ENCODE data around the gene COQ9.
"Not testable (repeated sequence)": the region's sequence is repeated elsewhere in the genome, so short reads cannot be mapped to it uniquely, and the experiment has no call there.

Gene COQ9

DNA sequence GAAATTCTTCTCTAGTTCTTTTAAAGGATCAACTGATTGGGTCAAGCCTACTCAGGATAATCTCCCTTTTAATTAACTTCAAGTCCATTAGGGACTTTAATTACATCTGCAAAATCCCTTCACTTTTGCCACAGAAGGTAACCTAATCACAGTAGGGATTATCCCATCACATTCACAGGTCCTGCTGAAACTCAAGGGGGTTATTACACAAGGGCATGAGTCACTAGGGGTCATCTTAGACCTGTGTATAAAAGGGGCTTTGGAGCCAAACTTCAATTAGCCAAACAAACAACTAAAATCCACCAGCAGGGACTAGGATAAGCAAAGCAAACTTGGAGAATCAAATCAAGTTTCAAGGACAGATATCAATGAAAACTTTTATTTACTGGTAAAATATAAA is 19.5 kb upstream of the COQ9 start:
- DNase-seq: no peak

- no peak for DNase-seq
These were observed 16.3 kb upstream of the COQ9 start for GRCh38 chr16:57430955-57431354.

GRCh38 chr16:57432505-57432904 is 14.8 kb upstream of the COQ9 start:
- no peak for DNase-seq

GRCh38 chr16:57432989-57433388 is 14.3 kb upstream of the COQ9 start:
- DNase-seq: no peak

DNA sequence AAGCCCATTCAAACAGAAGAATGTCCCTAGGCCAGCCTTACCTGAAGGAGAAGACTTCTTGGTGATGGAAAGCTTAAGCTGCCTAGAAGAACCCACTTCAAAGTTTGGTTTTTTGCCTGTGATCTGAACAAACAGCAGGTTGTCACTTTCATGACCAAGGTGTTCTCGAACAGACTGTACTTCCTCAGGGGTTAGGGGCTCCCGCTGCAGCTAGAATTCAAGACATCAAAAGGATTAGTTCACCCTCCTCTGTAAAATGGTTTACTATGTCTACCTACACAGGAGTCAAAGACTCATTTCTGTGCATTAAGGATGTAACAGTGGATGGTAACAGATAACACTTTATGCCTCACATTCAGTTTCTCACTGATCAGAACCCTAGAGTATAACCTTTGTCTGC is 13.3 kb upstream of the COQ9 start:
- no peak for DNase-seq

DNA sequence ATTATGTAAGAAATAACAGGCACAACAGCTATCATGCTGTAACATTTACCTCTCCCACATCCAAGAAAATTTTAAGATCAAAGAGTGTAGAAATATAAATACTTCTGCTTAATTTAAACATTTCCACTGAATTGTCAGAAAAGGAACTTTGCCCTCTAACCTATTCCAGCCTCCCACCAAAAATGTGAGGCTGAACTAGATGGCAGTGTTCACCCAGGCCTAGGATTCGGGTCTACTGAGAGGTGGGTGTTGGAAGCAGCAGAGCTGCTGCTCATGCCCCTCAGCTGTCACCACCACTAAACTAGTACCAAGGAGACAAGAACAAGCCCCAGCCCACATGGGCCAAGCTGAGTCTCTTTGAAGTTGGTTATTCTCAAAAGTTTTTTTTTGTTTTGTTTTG is 11.4 kb upstream of the COQ9 start:
- no peak for DNase-seq

- not testable (repeated sequence) for DNase-seq
These were observed 7.3 kb upstream of the COQ9 start for GRCh38 chr16:57439947-57440346.

- not testable (repeated sequence) for DNase-seq
These were observed 6.7 kb upstream of the COQ9 start for GRCh38 chr16:57440551-57440950.

- no peak for DNase-seq
These were observed 2.6 kb upstream of the COQ9 start for GRCh38 chr16:57444711-57445110.

GRCh38 chr16:57445510-57445909 is 1.8 kb upstream of the COQ9 start:
- no peak for DNase-seq

DNA sequence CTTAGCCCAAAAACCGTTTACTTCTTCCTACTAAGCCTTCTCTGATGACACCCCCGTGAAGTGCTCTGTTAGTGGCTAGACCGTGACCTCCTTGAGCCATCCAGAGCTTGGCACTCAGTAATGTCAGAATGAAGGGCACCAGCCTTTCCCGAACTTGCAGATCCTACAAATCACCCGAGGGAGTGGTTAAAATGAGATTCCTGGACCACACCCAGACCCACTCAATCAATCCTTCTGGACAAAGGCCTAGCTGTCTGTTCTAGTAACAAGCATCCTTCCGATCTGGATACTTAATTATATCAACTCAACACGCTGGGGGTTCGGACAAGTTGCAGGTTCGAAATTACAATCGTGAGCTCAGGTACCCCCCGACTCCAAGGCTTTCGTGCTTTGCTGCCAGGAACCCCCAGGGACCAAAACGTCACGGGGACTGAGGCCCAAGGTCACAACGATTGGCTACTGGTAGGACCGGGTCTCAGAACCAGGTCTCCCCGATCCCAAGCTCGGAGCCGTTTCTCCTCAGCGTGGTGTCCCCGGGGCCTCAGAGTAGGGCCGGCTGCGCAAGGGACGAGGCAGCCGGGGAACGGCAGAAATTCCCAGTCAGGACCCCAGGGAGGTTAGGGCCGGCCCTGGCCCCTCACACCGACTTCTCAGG is 621 bp upstream of the COQ9 start:
- DNase-seq: no peak

DNA sequence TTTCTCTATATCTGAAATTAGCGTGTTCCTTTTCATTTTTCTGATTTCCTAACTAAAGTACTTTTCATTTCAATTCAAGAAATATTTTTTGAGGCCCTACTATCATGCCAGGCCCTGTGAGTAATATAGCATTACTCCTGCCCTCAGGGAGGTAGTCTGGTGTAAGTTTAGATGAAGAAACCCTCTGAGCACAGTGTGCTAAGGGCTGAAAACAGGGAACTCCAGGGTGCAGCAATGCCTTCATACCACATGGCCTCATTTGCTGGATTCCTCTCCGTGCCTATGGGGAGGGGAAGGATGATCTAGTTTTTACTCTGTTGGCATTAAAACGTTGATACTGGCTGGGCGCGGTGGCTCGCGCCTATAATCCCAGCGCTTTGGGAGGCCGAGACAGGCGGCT is 4.7 kb downstream of the COQ9 start:
- no peak for DNase-seq

DNA sequence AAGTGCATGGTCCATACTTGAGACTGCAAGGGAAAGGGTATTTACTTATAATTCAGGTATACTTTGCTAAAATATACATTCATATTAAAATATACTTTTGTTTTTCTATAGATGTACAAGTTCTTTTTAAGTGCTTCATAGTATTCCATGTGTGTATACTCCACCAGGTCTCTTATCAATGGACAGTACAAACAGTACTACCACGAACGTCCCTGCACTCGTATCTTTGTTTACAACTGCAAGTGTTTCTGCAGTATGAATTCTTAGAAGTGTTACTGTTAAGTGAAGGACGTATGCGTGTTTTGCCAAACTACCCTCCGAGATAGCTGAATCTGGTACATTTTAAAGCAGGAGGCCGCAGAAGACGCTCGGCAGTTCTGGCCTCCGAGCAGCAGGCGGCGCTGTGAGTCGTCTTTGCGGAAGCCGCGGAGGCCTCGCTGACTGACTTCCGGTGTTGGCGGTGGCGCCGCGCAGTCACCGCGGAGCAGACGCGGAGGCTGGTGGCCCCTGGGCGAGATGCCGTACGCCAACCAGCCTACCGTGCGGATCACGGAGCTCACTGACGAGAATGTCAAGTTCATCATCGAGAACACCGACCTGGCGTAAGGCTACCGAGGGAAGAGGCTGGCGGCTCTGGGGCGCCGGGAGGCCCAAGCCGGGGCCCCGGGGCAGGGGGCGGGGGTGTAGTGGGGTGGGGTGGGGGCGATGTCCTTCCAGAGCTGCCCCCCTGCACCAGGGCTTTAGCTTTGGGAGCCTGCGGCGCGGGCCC is 15.1 kb downstream of the COQ9 start, which contains the start of gene POLR2C:
POLR2C (plus strand) TSS at position 471 of the 769 bp plus-strand sequence; CDS start at position 517, 46 bp downstream.
- DNase-seq: peak; percentile 90

DNA sequence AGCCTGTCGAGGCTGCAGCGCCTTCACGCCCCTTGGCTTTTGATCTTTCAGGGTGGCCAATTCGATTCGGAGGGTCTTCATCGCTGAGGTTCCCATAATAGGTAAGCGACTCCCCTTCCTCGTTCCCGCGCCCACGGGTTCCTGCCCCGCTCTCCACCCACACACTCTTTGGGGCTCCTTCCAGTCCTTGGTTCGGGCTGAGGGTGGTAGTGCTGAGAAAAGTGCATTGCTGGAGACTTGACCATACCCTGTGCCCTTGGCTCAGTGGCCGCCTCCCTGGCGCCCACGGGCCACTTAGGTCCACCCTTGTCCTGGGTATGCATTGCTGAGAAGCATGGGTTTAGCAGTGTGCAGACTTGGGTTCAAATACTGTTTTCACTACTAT is 15.7 kb downstream of the COQ9 start:
- DNase-seq: no peak

DNA sequence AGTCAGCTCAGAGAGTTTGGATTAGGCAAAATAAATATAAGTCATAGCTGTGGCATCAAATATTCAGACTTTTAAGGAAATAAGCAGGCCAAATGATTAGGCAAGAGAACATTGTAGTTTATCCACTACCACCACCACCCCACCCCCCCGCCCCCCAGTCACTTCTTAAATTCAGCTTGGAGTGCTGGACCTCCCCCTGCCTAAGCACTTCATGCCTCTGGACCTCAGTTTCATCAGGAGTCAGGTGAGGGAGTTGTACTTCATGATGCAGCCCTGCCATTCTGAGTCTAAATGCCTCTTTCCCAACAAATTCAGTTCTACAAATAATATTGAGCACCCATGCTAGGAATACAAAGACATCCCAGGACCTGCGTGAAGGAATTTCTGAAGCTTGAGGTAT is 17.2 kb downstream of the COQ9 start:
- no peak for DNase-seq

DNA sequence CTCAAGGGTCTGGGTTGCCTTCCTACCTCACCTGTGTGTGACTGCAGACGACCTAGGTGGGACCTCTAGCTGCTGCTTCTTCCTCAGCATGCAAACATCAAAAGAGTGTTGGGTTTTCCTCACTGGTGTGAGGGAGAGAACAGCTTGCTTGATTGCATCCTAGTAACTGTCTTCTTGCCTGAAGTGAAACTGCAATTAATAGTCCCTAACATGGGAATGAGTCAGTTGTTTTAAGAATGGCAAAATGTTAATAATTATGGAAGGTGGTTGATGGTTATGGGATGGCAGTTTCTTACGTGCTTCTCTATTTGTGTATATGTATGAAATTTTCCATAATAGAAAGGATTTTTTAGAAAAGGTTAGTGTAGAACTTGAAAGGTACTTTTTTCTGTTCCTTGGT is 21.1 kb downstream of the COQ9 start:
- DNase-seq: no peak

GRCh38 chr16:57469046-57469445 is 21.8 kb downstream of the COQ9 start:
- no peak for DNase-seq

GRCh38 chr16:57469917-57470470 is 22.7 kb downstream of the COQ9 start:
- DNase-seq: no peak

DNA sequence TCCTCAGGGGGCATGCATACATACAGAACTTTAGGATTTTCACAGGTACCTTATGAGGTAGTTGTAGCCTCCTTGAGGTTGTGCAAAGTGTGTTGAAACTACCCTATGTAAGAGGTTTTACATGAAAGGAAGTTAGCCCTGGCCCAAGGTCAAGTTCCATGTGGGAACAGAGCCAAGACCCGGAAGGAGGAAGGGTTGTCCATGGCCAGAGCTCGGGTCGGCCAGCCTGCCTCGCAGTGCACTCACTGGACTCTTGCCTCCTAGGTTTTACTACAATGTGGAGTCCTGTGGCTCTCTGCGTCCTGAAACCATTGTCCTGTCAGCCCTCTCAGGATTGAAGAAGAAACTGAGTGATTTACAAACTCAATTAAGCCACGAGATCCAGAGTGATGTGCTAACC is 23.4 kb downstream of the COQ9 start:
- no peak for DNase-seq

DNA sequence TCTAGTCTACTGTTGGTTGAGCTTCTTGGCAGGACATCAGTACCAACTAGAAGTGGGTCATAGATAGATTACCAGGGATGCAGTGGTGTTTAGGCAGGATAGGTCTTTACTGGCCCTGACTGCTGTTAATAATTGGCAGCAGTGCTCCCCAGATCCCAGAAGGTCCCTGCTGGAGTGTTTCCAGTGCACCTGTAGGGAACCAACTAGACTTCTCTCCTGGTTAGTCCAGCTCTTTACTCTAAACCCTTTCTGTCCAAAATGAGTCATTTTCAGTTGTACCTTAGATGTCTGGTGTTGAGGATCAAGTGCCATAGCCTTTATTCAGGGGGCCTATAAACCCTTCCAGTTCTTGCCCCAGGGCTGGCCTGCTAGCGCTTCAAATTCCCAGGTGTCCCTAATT is 23.9 kb downstream of the COQ9 start:
- DNase-seq: no peak

GRCh38 chr16:57471852-57472664 is 24.8 kb downstream of the COQ9 start:
- DNase-seq: no peak

GRCh38 chr16:57472665-57473060 is 25.4 kb downstream of the COQ9 start:
- no peak for DNase-seq

DNA sequence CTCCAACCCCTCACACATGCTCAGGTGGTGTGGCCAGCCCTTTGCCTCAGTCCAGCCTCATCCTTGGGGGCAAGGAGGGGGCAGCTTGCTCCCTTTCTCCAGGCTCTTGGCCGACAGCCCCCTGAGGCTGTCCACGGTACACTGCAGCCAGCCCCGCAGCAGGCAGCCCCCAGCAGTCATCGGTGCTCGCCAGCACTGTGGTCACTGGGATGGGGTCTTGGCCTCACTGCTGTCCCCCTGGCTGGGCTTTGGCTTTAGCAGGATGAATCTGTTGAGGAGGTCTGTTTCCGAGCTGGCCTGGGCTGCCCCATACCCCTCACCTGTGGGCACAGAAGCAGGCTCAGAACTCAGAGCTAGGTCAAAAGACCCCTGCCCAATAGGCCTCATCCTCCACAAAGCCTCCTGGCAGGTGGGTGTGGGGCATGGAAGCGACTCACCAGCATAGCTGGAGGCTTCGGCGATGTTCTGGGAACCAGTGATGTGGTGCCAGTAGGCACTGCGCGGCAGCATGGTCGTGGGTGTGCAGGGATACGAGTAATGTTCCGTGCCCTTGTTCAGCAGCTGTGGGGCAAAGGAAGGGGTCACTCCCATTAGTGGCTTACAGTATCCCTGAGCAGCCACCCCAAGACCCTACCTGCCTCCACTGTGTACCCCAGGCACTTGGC is 26.0 kb downstream of the COQ9 start:
- DNase-seq: no peak

Data from left hindlimb (tissue), 1 donor.